ENCODE measurements around the gene PABPN1. TPM values are rescaled to one million over a fixed set of nuclear protein-coding genes. Genes with fewer than 3 reads are reported as not detected.
"Not testable (repeated sequence)": the region's sequence is repeated elsewhere in the genome, so short reads cannot be mapped to it uniquely, and the experiment has no call there.

Gene PABPN1
- polyA plus RNA-seq, 5 donors, result 191 to 227 (median 216) TPM

DNA sequence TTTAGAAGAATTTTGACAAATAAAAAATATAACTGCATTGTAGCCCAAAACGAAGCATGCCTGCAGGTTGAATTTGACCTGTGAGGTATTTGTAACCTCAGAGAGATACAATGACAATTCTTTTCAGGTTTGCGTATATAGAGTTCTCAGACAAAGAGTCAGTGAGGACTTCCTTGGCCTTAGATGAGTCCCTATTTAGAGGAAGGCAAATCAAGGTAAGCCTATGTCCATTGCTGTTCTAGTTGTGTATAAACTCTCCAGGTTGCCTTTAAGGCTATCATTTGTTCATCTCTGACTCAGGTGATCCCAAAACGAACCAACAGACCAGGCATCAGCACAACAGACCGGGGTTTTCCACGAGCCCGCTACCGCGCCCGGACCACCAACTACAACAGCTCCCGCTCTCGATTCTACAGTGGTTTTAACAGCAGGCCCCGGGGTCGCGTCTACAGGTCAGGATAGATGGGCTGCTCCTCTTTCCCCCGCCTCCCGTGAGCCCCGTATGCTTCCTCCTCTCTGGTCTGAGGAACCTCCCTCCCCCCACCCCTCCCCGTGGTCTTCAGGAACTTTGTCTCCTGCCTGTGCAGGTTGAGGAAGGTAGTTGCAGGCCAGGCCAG is 2.7 kb downstream of the PABPN1 start:
- no peak for DNase-seq

GRCh38 chr14:23324455-23324846 is 3.2 kb downstream of the PABPN1 start:
- DNase-seq, result no peak

GRCh38 chr14:23324993-23325392 is 3.7 kb downstream of the PABPN1 start:
- DNase-seq, result no peak

DNA sequence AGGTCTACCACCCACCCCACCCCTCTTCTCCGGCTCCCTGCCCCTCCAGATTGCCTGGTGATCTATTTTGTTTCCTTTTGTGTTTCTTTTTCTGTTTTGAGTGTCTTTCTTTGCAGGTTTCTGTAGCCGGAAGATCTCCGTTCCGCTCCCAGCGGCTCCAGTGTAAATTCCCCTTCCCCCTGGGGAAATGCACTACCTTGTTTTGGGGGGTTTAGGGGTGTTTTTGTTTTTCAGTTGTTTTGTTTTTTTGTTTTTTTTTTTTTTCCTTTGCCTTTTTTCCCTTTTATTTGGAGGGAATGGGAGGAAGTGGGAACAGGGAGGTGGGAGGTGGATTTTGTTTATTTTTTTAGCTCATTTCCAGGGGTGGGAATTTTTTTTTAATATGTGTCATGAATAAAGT is 4.5 kb downstream of the PABPN1 start:
- not testable (repeated sequence) for DNase-seq

- DNase-seq, result no peak
These were observed 5.5 kb downstream of the PABPN1 start for GRCh38 chr14:23326491-23327332.

DNA sequence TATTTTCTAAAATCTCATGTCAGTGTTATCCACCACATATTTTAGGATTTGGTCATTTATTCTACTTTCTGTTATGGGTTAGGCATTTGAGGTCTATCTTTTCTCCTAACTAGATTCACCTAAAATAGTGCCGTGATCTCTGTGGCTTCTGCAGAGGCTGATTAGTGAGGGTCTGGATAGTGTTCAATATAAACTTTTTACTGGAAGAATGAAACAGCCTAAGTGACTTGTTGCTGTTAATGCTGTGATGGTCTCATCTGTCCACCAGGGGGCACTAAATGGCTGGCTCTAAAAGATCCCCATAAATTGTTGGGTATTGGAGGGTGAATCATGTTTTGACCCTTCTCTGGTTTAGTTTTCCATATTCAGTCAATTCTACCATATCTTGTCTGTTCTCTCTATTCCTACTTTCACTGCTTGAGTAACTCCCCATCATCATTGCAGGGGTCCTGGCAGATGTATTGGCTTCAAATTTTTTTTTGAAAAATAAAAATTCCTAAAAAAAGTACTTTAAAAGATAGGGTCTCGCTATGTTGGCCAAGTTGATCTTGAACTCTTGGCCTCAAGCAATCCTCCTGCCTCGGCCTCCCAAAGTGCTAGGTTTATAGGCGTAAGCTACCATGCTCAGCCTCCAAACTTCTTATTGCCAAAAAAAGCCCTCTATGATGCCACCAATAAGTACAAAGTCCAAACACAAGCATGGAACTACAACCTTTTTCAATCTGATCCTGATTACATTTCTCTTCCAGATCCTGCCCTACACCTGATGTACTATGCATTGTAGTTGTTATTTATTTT is 6.9 kb downstream of the PABPN1 start:
- peak; percentile 51 to 74 for DNase-seq

DNA sequence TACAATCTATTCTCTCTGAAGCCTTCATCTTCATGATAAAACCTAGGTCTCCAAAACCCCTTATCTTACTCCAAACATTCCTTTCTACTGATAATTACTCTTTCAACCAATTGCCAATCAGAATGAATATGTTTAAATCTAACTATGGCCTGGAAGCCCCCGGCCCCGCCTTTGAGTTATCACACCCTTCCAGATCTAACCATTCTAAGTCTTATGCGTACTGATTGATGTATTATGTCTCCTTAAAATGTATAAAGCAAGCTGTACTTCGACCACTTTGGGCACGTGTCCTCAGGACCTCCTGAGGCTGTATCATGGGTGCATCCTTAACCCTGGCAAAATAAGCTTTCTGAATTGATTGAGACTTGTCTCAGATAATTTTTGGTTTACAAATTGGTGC is 14.4 kb downstream of the PABPN1 start:
- no peak for DNase-seq

DNA sequence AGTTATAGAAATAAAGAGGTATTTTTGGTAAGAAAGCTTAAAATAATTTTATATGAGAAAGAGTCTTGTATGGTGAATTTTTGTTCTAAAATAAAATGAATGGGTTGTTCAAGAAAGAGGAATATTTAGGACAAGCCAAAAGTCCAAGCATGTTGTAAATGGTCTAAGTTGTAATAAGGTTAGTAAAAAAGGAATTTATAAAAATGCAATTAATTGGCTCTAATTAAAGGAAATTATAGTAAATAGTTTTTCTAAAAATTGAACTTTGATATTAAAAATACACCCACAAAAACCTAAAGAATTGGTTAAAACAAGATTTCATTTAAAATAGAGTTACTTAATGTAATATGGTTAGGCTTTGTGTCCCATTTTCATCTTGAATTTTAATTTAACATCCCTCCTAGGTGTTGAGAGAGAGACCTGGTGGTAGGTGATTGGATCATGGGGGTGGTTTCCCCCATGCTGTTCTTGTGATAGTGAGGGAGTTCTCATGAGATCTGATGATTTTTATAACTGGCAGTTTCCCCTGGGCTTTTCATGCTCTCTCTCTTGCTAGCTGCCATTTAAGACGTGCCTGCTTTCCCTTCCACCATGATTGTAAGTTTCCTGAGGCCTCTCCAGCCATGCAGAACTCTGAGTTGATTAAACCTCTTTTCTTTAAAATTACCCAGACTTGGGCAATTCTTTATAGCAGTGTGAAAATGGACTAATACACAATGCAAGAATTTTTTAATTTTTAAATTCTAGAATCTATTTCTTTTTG is 18.4 kb downstream of the PABPN1 start:
- no peak for DNase-seq

- DNase-seq, result no peak
These were observed 23.2 kb downstream of the PABPN1 start for GRCh38 chr14:23344481-23344880.

DNA sequence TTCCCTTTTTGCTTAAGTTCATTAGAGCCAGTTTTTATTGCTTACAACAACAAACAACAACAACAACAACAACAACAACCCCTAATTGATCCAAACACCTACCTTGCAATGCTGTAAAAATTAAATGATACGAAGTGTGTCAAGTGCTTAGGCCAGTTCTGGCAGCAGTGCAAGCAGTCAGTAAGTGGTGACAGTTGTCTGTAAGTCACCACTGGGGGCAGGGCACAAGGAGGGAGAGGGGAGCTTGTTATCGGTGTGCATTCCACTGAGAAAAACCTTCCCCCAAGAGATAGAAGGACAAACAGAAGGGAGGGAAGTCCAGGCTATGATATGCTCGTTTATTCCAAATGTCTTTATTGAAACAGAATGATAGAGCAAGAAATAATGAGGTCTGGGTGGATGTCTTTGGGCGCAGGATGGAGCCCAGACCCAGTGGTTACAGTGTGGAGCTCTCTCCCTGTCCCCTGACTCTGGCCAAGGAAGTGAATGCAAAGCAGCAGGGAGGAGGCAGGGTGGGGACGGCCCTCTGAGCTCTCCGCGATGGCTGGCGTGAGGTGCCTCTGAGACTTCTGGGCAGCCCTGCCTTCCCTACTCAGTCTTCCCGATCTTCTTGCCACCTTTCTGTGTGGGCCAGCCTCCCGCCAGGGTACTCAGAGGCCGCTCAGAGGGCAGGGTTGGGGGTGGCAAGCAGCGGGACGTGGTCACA is 24.9 kb downstream of the PABPN1 start:
- no peak for DNase-seq

DNA sequence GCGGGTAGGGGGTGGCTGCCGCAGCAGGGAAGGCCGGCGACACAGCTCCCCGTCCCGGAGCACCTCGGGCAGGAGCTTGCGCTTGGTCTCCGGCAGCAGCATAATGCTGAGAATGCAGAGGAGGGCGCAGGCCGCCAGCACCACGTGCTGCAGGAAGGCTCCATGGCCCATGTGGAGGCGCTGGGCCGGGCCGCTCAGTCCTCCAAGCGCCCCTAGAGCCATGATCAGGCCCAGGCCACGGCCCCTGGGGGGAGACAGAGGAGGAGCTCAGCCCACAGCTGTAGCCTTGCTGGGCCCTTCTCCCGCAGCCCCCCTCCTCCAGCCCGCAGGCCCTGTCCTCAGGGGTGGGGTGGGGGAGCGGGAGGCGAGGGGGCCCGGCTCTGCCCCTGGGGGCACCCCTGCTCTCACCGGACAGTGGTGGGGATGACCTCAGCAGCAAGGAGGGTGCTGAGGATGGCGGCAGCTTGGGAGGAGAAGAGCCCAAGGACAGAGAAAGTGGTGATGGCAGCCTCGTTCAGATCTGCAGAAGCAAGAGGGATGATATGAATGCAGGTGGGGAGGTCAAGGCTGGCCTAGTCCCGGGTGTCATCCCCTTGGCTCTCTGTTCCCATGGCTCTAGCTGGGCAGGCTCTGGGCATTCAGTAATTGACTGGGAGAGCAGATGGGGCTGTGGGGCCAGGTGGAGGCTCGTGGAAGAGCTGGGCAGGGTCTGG is 25.6 kb downstream of the PABPN1 start:
- DNase-seq, result no peak

DNA sequence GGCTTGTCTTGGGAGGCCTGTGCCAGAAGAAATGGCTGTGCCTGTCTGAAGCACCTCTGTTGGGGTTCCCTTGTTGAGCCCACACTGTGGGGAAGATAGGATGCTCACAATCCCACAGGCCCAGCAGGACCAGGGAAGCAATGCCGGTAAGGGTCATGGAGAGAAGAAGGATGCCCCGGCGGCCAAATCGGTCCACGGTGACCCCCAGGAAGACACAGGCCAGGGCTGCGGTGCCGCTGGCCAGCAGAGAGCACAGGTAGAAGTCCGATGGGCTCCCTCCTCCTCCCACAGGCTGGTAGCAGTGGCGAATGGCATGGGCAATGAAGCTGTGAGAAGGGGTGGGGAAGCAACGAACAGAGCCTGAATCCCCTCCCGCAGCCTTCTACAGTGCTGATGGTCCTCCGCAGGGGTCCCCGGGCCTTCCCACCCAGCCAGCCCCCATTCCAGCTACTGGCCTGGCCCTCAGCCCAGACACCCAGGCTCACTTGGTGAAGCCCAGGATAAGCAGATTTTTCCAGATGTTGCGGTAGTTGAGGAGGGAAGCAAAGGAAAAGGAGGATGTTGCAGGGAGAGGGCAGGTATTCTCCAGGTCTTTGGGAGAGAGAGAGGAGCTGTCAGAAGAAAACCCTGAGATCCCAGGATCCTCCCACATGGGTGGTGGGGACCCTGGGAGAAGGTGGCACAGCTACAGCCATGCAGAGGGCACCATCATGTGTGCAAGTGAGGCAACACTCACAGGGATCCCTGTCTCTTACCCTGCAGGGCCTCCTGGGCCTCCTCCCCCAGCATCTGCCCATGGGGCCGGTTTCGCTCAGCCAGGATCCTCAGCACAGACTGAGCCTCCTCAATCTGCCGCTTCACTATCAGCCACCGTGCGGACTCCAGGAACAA is 26.4 kb downstream of the PABPN1 start:
- no peak for DNase-seq

DNA sequence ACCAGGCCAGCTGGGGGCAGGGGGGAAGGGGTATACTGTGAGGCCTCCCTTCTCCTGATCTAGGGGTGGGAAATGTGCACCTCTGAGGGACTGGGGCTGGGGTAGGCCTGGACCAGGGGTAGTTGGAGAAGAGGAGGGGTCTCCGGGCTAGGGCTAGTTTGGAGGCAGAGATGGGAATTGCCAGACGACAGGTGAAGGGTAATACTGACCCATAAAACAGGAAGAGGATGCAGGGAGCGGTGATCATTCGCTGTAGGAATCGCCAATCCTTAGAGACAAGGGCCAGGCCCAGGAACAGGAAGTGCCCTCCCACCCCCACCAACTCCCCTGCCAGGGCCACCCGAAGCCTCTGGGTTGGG is 27.0 kb downstream of the PABPN1 start:
- DNase-seq, result no peak

DNA sequence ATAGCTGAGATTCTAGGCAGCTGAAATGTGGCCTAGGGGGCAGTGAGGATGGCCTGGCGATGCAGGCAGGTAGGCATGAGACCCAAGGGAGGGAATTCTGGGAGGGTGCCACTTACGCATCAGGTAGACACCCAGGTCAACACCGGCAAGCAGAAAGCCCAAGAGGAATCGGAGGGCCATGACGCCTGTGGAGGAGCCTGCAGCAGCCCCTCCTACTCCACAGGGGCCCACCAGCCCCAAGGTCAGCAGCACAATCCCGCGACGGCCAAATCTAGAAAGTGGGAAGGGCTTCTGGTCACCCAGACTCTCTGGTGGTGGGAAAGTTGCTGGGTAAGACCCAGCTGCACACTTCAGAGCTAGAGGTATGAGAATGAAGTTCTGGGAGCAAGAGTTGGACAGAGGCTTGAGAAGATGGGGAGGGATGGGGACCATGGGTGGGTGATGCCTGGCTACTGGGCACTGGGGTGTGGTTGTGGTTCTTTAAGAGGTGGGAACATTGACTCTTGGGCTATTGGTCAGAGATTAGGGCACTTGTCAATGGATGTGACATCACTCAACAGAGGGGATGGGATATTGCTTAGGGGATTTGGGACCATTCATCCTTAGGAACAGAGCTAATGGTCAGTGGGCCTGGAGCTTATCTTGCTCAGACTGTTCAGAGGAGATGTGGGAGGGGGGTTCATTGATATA is 28.0 kb downstream of the PABPN1 start:
- DNase-seq, result no peak

- DNase-seq, result peak in 1 of 2 donors; percentile 17
These were observed 30.6 kb downstream of the PABPN1 start for GRCh38 chr14:23351681-23352505.

GRCh38 chr14:23352506-23353432 is 31.5 kb downstream of the PABPN1 start, which contains the start of gene SLC22A17:
SLC22A17 (minus strand) TSS chr14:23352887.
- DNase-seq, result peak; percentile 89 to 90

DNA sequence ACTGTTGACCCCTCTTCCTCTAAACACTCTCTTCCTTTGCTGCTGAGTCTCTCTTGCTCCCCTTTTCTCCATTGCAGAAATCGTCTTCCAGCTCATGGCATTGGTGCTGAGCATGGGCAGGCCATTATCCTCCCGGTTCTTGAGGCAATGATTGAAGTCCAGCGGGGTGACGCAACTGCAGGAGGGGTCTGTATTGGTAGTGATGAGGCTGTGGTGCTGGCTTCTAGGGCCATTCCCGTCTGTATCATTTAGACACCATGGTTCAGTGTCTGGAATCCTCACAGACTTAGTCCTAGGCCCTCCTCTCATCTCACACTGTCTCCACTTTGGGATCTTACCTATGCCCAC is 32.1 kb downstream of the PABPN1 start:
- no peak for DNase-seq

Data from right lung (tissue), 5 donors.